WI38 (cell line): Measurements from ENCODE around the gene WIPF1.

Experiments used
- H3K4me3 ChIP-seq: 2 replicates; pipeline ENCODE4 v1.5.1; 2011; ENCODE audit warnings: low read depth, mild to moderate bottlenecking, control low read depth, low read length
- CTCF ChIP-seq: IDR thresholded peaks from 2 replicates; pipeline ENCODE4 v1.5.1; 2012; ENCODE audit warnings: low read depth, mild to moderate bottlenecking, control low read depth, low read length

Gene WIPF1

GRCh38 chr2:174618179-174618578 is 20.6 kb upstream of the WIPF1 start:
- TF ChIP-seq CTCF: no peak
- H3K4me3 ChIP-seq: no peak overlapping the region

- no peak for TF ChIP-seq CTCF
- H3K4me3 ChIP-seq: no peak overlapping the region
These were observed 20.1 kb upstream of the WIPF1 start for GRCh38 chr2:174617718-174618117.

- no peak overlapping the region for H3K4me3 ChIP-seq
- no peak for TF ChIP-seq CTCF
These were observed 19.5 kb upstream of the WIPF1 start for GRCh38 chr2:174617120-174617519.

GRCh38 chr2:174615871-174616436 is 18.4 kb upstream of the WIPF1 start:
- H3K4me3 ChIP-seq: no peak overlapping the region
- TF ChIP-seq CTCF: no peak

GRCh38 chr2:174614261-174614660 is 16.7 kb upstream of the WIPF1 start:
- no peak overlapping the region for H3K4me3 ChIP-seq
- no peak for TF ChIP-seq CTCF

- H3K4me3 ChIP-seq: no peak overlapping the region
- no peak for TF ChIP-seq CTCF
These were observed 15.9 kb upstream of the WIPF1 start for GRCh38 chr2:174613531-174613930.

GRCh38 chr2:174612970-174613369 is 15.4 kb upstream of the WIPF1 start:
- TF ChIP-seq CTCF: no peak
- no peak overlapping the region for H3K4me3 ChIP-seq
